GM19324 (cell line): ENCODE measurements around the gene OR1F1.
"Not testable (repeated sequence)": the region's sequence is repeated elsewhere in the genome, so short reads cannot be mapped to it uniquely, and the experiment has no call there.

Experiments
- ATAC-seq: cut with Tn5 transposase; IDR thresholded peaks from one replicate; pipeline ENCODE4 v1.9.1; 2021; ENCODE audit warnings: mild to moderate bottlenecking, moderate library complexity; ENCODE audit not compliant: unreplicated experiment, low FRiP score

Gene OR1F1

DNA sequence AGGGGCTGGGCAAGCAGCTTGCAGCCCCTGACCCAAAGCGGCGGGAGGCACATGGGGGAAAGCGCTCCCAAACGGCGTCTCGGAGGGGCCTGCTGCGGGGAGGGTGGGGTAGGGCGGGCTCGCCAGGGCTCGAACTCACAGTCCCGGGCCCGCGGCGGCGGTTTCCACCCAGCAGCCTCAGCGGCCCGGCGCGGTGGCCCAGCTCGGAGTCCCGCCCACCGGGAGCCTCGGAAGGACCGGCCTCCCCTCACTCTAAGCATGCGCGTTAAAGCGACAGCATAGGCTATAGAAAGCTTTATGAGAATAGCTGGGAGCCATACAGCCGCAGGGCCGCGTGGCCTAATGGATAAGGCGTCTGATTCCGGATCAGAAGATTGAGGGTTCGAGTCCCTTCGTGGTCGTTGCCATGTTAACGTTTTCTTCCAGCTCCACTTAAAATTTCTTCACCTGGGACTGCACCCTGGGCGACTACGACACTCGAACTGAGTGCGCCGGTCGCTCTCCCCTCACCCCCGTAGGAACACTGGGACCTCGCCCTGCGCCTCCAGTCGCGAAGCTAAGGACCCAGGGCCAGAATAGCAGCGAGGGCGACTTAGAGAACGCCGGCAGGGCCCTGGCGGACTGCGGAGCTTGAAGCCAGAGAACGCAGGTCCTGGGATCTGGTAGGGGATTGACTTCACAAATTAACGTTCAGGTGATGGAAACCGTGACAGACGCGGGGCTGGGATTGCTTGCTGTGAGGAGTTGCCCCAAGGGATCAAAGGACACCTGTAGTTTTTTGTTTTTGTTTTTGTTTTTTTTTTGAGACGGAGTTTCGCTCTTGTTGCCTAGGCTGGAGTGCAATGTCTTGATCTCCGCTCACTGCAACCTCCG lies 37.4 kb upstream of the OR1F1 start:
- ATAC-seq: peak; percentile 83

DNA sequence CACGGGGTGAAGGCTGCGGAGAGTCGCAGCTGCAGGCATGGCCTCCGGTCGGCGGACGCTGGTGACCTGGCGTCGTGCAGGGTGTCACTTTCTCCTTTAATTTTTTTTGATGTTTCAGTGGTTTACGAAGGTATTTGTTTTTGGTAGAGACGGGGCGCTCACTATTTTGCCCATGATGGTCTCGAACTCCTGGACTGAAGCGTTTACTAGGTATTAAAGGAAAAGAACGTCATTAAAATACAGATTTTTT lies 36.1 kb upstream of the OR1F1 start:
- no peak for ATAC-seq

DNA sequence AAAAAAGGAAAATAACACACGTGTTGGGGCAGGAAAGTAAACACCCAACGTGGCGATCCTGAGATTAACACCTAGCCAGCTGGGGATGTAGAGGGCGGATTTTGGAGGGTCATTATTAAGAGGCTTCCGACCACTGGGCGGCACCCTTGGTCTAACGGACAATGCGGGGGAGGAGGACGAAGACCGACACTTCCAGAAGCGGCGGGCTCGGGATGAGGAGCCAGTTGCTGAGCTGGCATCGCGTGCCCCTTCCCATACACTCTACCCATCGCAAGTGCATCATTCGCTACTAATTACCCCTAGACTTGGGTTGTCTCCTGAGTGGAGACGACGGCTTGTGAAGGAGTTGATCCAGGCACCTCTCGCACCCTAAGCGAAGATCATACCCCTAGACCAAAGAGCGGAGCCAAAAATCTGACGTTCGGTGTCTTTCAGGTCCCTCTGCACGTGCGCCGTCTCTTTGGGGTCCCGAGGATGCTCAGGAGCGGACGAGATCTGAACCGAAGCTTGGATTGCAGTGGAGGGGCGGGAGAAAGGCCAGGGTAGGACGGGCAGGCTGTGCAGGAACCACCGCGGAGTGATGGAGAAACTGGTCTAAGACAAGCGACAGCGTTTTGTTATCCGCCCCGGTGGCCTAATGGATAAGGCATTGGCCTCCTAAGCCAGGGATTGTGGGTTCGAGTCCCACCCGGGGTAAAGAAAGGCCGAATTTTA lies 35.6 kb upstream of the OR1F1 start:
- no peak for ATAC-seq

DNA sequence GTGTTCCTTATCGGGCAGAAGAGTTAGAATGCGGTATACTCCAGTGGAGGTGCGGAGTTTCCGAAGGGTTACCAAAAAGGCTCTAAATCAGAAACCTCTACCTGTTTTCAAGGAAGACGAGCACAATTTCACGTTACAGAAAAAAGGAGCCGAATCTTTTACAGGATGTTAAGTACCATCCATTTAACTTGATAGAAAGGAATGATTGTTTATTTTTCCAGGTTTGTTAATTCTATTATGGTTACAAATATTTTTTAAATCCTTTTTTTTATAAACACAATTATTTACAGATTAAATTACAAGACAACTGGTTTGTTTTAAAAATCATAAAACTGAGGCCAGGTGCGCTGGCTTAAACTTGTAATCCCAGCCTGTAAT lies 35.0 kb upstream of the OR1F1 start:
- no peak for ATAC-seq

DNA sequence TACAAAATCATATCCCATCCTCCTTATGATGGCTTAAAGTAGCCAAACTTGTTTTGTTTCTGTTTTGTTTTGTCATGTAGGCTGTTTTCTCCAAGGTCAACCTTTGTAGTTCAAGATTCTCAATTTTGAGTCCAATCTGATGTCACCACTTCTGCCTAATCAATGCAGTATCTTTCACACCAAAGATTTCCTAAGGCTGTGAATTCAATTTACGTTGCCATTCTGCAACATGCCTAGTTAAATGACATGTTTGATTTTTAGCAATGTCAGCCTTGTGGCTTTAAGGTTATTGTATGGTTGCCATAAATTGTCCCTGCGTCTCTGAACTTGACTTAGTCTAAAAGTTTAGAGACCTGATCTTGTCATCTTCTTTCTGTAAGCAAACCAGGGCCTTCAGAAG lies 32.8 kb upstream of the OR1F1 start:
- ATAC-seq: no peak

DNA sequence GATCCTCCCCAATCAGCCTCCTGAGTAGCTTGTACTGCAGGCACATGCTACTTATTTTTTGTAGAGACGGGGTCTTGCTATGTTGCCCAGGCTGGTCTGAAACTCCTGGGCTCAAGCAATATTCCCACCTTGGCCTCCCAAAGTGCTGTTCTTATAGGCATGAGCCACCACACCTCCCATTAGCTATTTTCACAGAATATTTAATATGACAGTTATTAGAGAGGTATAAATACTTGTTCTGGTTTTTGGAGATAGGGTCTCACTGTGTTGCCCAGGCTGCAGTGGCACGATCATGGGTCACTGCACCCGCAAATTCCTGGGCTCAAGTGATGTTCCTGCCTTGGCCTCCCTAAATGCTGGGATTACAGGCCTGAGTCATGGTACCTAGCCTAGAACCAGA lies 32.0 kb upstream of the OR1F1 start:
- ATAC-seq: no peak

DNA sequence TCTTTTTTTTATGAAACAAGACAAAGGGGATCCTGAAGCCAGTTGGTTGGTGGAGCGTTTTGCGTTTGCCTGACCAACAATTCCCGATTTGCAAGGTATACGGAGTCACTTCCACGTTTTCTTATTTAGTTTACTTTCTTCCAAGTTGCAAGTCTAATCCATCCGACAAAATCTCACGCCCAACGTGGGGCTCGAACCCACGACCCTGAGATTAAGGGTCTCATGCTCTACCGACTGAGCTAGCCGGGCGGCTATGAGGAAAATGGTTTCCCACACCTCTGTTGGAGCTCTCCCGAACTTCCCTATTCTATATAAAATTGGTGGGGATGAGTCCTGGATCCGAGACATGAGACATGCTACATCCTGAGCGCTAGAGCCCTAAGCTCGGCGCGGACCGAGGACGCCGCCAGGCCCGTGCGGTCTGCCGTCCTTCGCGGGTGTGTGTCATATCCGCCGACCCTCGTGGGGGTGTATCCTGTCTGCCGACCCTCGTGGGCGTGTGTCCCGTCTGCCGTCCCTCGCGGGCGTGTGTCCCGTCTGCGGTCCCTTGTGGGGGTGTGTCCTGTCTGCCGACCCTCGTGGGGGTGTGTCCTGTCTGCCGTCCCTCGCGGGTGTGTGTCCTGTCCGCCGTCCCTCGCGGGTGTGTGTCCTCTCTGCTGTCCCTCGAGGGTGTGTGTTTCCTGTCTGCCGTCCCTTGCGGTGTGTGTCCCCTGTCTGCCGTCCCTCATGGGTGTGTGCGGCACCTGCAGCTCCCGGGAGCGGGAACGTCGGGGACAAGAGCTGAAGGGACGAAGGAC lies 30.6 kb upstream of the OR1F1 start:
- no peak for ATAC-seq

DNA sequence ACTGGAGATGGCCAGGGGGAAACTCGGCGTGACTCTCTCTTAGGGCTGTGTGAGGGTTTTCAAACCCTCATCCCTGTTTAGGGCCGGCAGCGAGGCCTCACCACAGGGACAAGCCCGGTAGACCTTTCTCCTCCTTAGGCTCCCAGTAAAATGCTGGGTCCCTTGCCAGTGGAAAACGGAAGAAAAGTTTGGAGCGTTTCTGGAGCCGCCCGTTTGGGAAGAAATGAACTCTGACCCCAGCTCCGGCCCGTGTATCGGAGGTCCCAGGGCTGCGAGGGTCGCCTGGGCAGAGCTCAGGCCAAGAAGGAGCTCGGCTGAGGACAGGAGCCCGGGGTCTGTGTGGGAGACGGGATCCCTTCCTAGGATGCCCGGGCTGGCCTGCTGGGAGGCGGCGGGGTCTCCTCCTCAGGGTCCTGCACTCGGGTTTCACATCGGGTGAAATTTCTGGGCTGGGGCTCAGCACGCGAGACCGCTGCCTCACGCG lies 29.9 kb upstream of the OR1F1 start:
- ATAC-seq: no peak

DNA sequence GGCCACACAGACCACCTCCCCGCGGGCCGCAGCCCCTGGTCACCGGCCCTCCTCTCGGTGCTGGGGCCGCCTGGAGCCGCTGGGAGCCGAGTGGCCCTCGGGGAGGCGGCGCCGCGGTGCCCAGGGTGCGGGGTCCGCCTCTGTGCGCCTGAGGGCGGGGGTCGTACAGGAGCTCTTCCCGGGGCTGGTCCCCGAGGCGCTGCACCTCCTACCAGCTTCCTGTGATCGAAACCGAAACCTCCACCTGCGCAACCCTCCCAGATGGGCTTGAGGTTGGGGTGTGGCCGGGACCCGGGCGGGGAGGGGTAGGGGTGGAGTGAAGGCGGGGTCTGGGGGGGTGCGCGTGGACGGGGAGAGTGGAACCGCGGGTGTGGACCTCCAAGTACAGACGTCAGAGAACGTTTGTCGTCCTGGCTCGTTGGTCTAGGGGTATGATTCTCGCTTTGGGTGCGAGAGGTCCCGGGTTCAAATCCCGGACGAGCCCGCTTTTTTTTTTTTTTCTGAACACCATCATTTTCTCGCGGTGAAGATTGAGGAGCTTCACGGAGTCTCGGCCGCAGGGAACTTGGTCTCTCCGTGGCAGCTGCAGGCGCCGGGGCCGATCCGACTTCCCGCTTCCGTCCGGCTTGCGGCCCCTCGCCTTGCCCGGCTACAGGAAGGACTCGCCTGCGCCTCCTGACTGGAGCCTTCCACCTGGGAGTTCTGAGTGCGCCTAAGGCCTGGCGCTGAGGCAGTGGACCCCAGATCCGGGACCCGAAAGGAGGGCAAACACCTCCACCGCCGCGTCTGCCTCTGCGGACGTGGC lies 29.3 kb upstream of the OR1F1 start:
- peak; percentile 55 for ATAC-seq

DNA sequence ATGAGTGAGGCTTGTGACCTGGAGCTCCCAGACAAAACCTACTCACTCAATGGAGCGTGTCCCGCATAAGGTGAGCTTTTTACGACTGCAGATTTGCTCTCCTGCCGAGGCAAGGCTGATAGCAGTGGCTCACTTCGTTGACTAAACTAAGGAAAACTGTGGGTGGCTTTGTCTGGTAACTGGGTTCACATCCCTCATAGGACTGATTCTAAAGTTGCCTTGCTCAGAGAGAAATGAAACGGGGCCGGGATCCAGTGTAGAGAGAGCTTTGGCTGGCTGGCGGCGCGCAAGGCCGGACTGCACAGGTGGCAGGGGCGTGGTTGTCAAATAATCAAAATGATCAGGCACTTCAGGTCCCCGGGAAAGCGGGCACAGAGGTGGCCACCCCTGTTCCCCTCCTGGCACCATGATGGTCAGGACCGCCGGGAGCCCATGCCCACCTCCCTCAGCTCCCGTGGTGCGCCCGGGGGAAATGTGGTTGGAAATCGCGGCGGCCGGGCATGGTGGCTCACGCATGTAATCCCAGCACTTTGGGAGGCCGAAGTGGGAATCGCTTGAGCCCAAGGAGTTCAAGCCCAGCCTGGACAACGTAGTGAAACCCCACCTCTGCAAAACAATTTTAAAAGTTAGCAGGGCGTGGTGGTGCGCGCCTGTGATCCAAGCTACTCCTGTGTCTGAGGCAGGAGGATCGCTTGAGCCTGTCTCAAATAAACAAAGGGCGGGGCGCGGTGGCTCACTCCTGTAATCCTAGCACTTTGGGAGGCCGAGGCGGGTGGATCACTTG lies 26.6 kb upstream of the OR1F1 start:
- ATAC-seq: no peak

DNA sequence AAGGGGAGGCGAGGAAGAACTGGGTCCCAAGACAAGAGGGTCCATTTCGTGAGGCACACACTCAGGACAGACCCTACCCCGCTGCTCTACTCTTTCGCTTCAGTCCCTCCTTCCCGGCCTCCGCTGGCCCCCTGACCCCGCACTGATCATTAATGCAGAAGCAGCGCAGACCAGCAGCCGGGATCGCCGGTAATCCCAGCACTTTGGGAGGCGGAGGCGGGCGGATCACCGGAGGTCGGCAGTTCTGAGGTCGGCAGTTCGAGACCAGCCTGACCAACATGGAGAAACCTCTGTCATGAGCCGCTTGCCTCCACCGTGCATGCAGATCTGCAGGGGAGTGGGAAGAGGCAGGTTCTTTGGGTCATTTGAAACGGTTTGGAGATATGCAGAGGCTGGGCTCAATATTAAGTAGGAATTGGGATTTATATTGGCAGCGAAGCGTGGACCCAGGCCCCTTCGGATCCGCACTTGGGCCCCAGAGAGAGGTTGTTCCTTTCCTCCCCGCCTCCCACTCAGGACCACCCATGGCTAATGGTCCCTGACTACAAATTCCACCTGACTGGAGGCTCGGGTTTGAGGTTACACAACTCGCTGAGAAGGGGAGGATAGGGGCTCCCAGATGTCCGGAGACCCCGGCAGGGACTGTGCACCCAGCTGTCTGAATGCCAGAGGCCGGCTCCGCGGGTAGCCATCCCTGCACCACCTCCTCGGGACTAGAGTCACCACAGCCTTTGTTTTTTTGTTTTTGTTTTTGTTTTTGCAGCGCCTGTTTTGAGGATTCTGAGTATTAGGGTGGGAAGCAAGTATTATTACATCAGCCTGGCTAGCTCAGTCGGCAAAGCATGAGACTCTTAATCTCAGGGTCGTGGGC lies 23.6 kb upstream of the OR1F1 start:
- ATAC-seq: no peak

DNA sequence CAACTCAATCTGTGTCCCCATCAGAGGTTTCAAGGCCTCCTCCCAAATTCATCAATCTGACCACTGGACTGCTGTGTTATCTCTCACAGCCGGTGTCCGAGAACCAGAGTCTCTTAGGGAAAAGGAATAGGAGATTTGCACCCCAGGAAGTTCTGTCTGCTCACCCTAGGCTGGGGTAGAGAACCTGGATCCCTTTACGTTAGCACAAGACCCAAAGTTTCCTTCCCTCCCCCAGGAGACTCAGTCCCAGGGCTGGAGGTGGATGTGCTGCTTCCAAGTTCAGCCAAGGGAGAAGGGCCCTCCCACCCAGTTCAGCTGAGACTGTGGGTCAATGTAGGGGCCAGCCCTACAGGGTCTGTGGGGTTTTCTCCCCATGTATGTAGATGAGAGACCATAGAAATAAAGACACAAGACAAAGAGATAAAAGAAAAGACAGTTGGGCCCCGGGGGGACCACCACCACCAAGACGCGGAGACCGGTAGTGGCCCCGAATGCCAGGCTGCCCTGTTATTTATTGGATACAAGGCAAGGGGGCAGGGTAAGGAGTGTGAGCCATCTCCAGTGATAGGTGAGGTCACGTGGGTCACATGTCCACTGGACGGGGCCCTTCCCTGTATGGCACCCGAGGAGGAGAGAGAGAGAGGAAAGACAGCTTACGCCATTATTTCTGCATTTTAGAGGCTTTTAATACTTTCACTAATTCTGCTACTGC lies 22.7 kb upstream of the OR1F1 start:
- no peak for ATAC-seq

DNA sequence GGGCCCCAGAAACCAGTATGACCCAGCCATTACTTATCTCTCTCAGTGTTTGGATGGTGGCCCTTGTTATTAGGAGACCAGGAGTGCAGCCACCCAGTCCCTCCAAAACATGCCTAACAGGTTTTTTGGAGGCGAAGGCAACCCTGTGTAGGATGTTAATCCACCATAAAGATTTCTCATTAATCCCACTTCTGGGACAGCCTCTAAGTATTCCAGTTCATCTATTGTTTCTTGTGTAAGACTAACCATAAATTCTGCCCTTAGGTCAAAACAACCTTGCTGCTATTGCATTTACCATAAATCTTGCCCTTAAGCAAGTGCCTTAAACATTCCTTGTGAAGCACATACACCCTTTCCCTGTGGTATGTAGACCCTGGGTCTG lies 21.5 kb upstream of the OR1F1 start:
- no peak for ATAC-seq

DNA sequence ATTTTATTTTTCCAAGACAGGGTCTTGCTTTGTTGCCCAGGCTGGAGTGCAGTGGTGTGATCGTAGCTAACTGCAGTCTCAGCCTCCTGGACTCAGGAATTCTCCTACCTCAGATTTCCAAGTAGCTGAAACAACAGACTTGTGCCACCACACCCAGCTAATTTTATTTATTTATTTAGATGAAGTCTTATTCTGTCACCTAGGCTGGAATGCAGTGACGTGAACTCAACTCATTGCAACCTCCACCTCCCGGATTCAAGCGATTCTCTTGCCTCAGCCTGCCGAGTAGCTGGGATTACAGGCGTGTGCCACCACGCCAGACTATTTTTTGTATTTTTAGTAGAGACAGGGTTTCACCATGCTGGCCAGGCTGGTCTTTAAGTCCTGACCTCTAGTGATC lies 19.3 kb upstream of the OR1F1 start:
- not testable (repeated sequence) for ATAC-seq

DNA sequence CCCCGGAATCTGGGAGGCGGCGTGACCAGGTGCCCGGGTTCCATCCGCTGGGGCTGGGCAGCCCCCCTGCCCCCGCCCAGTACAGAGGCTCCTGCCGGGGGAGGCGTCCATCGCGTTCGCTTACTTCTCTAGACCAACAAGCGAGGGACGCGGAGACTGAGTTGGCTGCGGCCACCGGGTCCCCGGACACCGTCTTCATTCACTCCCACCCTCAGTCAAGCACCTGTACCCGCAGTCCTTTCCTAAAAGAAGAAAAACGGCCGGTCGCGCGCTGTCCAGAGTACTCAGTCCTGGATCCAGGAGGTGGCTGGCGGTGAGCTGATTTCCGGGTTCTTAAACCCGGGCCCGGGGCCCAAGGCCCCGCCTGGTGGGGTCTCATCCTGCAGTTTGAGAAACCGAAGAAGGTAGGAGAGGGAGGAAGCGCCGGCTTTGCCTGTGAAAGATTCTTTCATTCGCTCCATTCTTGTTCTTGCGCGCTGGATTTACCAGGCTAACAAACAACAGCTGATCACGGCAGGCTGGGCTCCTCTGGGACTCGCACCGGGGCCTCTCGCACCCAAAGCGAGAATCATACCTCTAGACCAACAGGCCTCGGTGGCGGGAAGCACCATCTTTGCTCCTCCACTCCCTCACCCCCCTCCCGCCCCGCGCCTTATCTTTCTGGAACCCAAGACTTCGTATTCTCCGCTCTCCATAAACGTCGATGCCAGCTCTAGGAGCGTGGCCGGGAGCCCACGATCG lies 17.4 kb upstream of the OR1F1 start:
- no peak for ATAC-seq

DNA sequence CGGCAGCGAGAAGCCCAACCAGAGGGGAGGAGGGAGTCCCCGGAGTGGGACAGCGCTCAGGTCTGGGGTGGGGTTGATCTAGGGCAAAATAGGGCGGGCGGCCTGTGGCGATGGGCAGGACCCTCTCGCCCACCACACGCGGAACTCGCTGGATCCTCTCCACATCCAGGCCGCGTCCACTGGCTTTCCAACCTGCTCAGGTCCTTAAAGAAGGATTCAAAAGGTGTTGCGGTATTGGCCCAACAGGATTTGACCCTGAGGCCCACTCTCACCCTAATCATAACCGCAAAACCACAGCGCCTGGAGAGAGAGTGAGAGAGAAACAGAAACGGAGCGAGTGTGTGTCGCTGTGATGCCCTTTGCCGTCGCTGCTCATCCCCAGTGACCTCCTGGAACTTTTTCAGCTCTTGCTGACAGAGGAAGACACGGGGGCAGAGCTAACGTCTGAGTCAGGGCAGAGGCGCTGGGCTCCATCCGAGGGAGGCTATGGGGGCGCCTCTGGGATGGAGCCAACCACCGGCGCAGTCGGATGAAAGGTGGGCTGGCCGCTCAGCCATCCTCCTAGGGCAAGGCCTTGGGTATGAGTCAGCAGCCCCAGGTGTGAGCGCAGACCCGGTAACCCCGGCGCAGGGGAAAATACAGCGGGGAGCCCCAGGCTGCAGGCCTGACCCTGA lies 16.7 kb upstream of the OR1F1 start:
- no peak for ATAC-seq
